Liver (tissue), 9 donors: ENCODE data around the gene TLN1. TPM values are rescaled to one million over a fixed set of nuclear protein-coding genes. Genes with fewer than 3 reads are reported as not detected.
A peak's percentile ranks its signal among the peaks of the same experiment; 100 is the strongest.

ENCODE experiments used
- DNase-seq: peaks from one replicate; pipeline ENCODE4 v3.0.0-alpha.2; 2017; ENCODE audit warnings: low spot score
- H3K27ac ChIP-seq, 2 donors: one replicate each; pipeline ENCODE4 v1.7.0; 2013; ENCODE audit warnings: inconsistent platforms in 2 of 2, low read length in 2 of 2, control low read depth in 1 of 2, low read depth in 1 of 2, mild to moderate bottlenecking in 1 of 2
- H3K27me3 ChIP-seq, 4 donors: one replicate each; pipeline versions ENCODE4 v1.6.1 to v1.7.0; 2013; ENCODE audit warnings: low read length in 3 of 4, inconsistent platforms in 1 of 4, mild to moderate bottlenecking in 1 of 4, moderate library complexity in 1 of 4; ENCODE audit not compliant: control insufficient read depth in 4 of 4, insufficient read depth in 4 of 4
- H3K36me3 ChIP-seq, 4 donors: one replicate each; pipeline versions ENCODE4 v1.6.1 to v1.7.0; 2013; ENCODE audit warnings: low read length in 3 of 4, mild to moderate bottlenecking in 3 of 4, low read depth in 1 of 4, moderate library complexity in 1 of 4; ENCODE audit not compliant: control insufficient read depth in 4 of 4, insufficient read depth in 3 of 4
- H3K4me1 ChIP-seq, 4 donors: one replicate each; pipeline versions ENCODE4 v1.6.1 to v1.7.0; 2013; ENCODE audit warnings: low read length in 3 of 4, mild to moderate bottlenecking in 3 of 4, moderate library complexity in 1 of 4; ENCODE audit not compliant: control insufficient read depth in 4 of 4, insufficient read depth in 4 of 4
- H3K4me3 ChIP-seq, 3 donors: one replicate each; pipeline versions ENCODE4 v1.6.1 to v1.7.0; 2013; ENCODE audit warnings: low read length in 3 of 3, control low read depth in 1 of 3, low read depth in 1 of 3, mild to moderate bottlenecking in 1 of 3
- H3K9ac ChIP-seq, 2 donors: one replicate each; pipeline ENCODE4 v1.7.0; 2013; ENCODE audit warnings: low read length in 2 of 2, mild to moderate bottlenecking in 2 of 2, moderate library complexity in 2 of 2, control low read depth in 1 of 2, low read depth in 1 of 2
- H3K9me3 ChIP-seq, 4 donors: one replicate each; pipeline versions ENCODE4 v1.6.1 to v1.7.0; 2013; ENCODE audit warnings: low read length in 3 of 4; ENCODE audit not compliant: control insufficient read depth in 4 of 4
- CTCF ChIP-seq: fragments of 150-350 bp; IDR thresholded peaks from 2 replicates; pipeline ENCODE4 v1.5.1; 2017; ENCODE audit warnings: improper control_type of control experiment, low read depth, low read length; ENCODE audit not compliant: missing input control
- GABPA ChIP-seq, 2 donors: IDR thresholded peaks in 1 of 2; conservative IDR thresholded peaks in 1 of 2; 2 replicates each; pipeline ENCODE4 v1.6.1; 2016; ENCODE audit warnings: antibody characterized with exemption in 2 of 2, mild to moderate bottlenecking in 1 of 2, moderate library complexity in 1 of 2
- HNF4A ChIP-seq, 2 donors: conservative IDR thresholded peaks; 2 replicates each; pipeline ENCODE4 v1.6.1; 2016; ENCODE audit warnings: antibody characterized with exemption in 2 of 2, mild to moderate bottlenecking in 2 of 2
- RAD21 ChIP-seq, 2 donors: IDR thresholded peaks; 2 replicates each; pipeline ENCODE4 v1.6.1; 2016; ENCODE audit warnings: antibody characterized with exemption in 2 of 2, mild to moderate bottlenecking in 2 of 2
- REST ChIP-seq: IDR thresholded peaks from 2 replicates; pipeline ENCODE4 v1.6.1; 2016; ENCODE audit warnings: antibody characterized with exemption, mild to moderate bottlenecking
- TAF1 ChIP-seq: conservative IDR thresholded peaks from 2 replicates; pipeline ENCODE4 v1.6.1; 2016; ENCODE audit warnings: antibody characterized with exemption, mild to moderate bottlenecking
- YY1 ChIP-seq: IDR thresholded peaks from 2 replicates; pipeline ENCODE4 v1.6.1; 2016; ENCODE audit warnings: antibody characterized with exemption, mild to moderate bottlenecking
- WGBS: extraction: QIAGEN DNeasy Blood & Tissue Kit; methylation state at CpG from one replicate; pipeline ENCODE4 v1.1.7; 2013; 5-methylcytosine and 5-hydroxymethylcytosine counted together
- polyA plus RNA-seq, 2 donors: library from polyadenylated mRNA; stranded (reverse) in 1 of 2; unstranded in 1 of 2; fragments of 200-250 nt in 1 of 2; fragments of >200 nt in 1 of 2; fragmentation: Nextera tagmentation in 1 of 2; extraction: Ambion mirVana in 1 of 2; gene quantifications; one replicate each; pipeline versions ENCODE4 v1.2.1 to v1.2.3, GENCODE V29; 2013 to 2015
- total RNA-seq, 2 donors: library from RNA; depleted of rRNA; stranded (reverse); fragments of >200 nt; gene quantifications; one replicate each; pipeline ENCODE4 v1.2.3, GENCODE V29; 2014
- TF ChIP-seq, protein P1 (sequence below): IDR thresholded peaks from 2 replicates; pipeline ENCODE4 v1.6.1; 2016; ENCODE audit warnings: antibody characterized with exemption
- donor health status: healthy.
- donor health status: healthy.
- donor health status: healthy.
- donor health status: healthy.
- donor health status: healthy.

The TLN1 gene
- total and polyA plus RNA-seq, 4 donors, result 24.5 to 184 (median 125) TPM

GRCh38 chr9:35658968-35659220 lies 73.1 kb downstream of the TLN1 start:
- Histone ChIP-seq H3K27ac (peak overlapping the region; percentile 98 to 99), H3K9me3 (no peaks in the 10 kb centered on the region), H3K36me3 (no peaks in the 10 kb centered on the region), H3K4me1 (peaks cover 2 to 24% (median 5%) of the 10 kb centered on the region in 4 donors), H3K4me3 (peak overlapping the region; percentile 79 to 87 (median 79)), H3K27me3 (no peaks in the 10 kb centered on the region), H3K9ac (peak overlapping the region; percentile 78 to 91)
- TF ChIP-seq GABPA (IDR thresholded peaks at IDR 0.05 in 1 of 2, conservative IDR thresholded peaks at IDR 0.05 in 1 of 2) (no peak), REST (no peak), HNF4A (conservative IDR thresholded peaks at IDR 0.05) (no peak), CTCF (no peak)
- TF ChIP-seq, protein P1, sequence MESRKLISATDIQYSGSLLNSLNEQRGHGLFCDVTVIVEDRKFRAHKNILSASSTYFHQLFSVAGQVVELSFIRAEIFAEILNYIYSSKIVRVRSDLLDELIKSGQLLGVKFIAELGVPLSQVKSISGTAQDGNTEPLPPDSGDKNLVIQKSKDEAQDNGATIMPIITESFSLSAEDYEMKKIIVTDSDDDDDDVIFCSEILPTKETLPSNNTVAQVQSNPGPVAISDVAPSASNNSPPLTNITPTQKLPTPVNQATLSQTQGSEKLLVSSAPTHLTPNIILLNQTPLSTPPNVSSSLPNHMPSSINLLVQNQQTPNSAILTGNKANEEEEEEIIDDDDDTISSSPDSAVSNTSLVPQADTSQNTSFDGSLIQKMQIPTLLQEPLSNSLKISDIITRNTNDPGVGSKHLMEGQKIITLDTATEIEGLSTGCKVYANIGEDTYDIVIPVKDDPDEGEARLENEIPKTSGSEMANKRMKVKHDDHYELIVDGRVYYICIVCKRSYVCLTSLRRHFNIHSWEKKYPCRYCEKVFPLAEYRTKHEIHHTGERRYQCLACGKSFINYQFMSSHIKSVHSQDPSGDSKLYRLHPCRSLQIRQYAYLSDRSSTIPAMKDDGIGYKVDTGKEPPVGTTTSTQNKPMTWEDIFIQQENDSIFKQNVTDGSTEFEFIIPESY, result no peak
- DNase-seq, result no peak
- under 1% methylated on average over 2 of the region's 2 CpGs for WGBS

DNA sequence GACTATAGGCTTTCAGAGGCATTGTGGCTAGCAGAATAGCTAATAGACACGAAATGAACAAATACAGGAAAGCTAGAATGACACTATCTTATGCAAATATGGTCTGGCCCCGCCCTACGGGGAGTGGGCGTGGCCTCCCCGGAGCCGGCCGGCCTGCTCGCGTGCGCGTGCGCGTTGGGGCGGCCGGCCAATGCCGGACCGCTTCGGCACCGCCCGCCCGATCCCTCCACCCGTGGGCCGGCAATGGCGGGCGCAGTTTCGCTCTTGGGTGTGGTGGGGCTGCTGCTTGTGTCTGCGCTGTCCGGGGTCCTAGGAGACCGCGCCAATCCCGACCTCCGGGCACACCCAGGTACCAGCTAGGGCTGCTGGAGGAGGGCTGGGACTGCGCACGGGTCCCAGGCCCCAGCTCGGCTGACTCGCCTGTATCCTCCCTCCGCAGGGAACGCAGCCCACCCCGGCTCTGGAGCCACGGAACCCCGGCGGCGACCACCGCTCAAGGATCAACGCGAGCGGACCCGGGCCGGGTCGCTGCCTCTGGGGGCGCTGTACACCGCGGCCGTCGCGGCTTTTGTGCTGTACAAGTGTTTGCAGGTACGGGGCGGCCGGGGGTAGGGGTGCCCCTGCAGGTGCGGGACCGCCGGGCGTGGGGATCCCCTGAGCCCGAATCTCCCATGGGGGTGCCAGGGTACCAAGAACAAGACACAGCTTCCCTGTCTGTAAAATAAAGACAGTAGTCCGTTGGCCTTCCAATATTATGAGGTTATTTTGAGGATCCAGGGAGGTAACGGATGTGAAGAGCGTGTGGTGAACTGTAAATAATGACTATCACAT lies 73.6 kb downstream of the TLN1 start, which contains the start of gene CCDC107:
Gene CCDC107 (plus strand): TSS at position 156 of the 831 bp plus-strand sequence. CDS start 88 bp downstream, at position 244.
- H3K36me3 ChIP-seq, result no peaks in the 10 kb centered on the region
- peaks cover 2 to 24% (median 5%) of the 10 kb centered on the region in 4 donors for H3K4me1 ChIP-seq
- no peaks in the 10 kb centered on the region for H3K9me3 ChIP-seq
- WGBS, result under 1% methylated on average over 67 of the region's 67 CpGs
- H3K4me3 ChIP-seq, result peak within 1 kb of the TSS; percentile 79 to 87 (median 79)
- DNase-seq, result peak; percentile 91
- TF ChIP-seq REST (peak; percentile 35), CTCF (peak; percentile 39), YY1 (peak; percentile 95), TAF1 (peak; percentile 56), RAD21 (IDR thresholded peaks at IDR 0.05) (peak; percentile 70 to 75)
- TF ChIP-seq, protein P1, result no peak
- no peaks in the 10 kb centered on the region for H3K27me3 ChIP-seq
- peak within 1 kb of the TSS; percentile 98 to 99 for H3K27ac ChIP-seq
- peak within 1 kb of the TSS; percentile 91 to 97 for H3K9ac ChIP-seq
